ENCODE data around the gene ZKSCAN4.

ZKSCAN4 gene

GRCh38 chr6:28250747-28251146 is 1.3 kb downstream of the ZKSCAN4 start:
- DNase-seq (ENCODE audit: low read depth, low spot score): no peak

GRCh38 chr6:28248916-28249315 is 3.2 kb downstream of the ZKSCAN4 start:
- DNase-seq (ENCODE audit: low read depth, low spot score): no peak

- DNase-seq (ENCODE audit: low read depth, low spot score): no peak
Observed at GRCh38 chr6:28245206-28245941, 6.7 kb downstream of the ZKSCAN4 start.

GRCh38 chr6:28243946-28244345 is 8.1 kb downstream of the ZKSCAN4 start:
- no peak for DNase-seq (ENCODE audit: low read depth, low spot score)

- DNase-seq (ENCODE audit: low read depth, low spot score): no peak
Observed at GRCh38 chr6:28240471-28240870, 11.6 kb downstream of the ZKSCAN4 start.

GRCh38 chr6:28239636-28240035 is 12.4 kb downstream of the ZKSCAN4 start:
- no peak for DNase-seq (ENCODE audit: low read depth, low spot score)

- no peak for DNase-seq (ENCODE audit: low read depth, low spot score)
Observed at GRCh38 chr6:28235912-28236452, 16.1 kb downstream of the ZKSCAN4 start.

GRCh38 chr6:28232785-28233184 is 19.3 kb downstream of the ZKSCAN4 start:
- no peak for DNase-seq (ENCODE audit: low read depth, low spot score)

GRCh38 chr6:28226460-28226859 is 25.6 kb downstream of the ZKSCAN4 start:
- no peak for DNase-seq (ENCODE audit: low read depth, low spot score)

- peak; percentile 46 for DNase-seq (ENCODE audit: low read depth, low spot score)
Observed at GRCh38 chr6:28225056-28225834, 26.8 kb downstream of the ZKSCAN4 start, which contains the start of gene ZSCAN9. Gene ZSCAN9, plus strand, starts transcription at chr6:28225275. Its CDS starts 1,810 bp downstream, at chr6:28227085.

- DNase-seq (ENCODE audit: low read depth, low spot score): no peak
Observed at GRCh38 chr6:28224131-28225055, 27.7 kb downstream of the ZKSCAN4 start.

- no peak for DNase-seq (ENCODE audit: low read depth, low spot score)
Observed at GRCh38 chr6:28220257-28221133, 31.6 kb downstream of the ZKSCAN4 start.

GRCh38 chr6:28218312-28219248 is 33.5 kb downstream of the ZKSCAN4 start:
- DNase-seq (ENCODE audit: low read depth, low spot score): no peak

- no peak for DNase-seq (ENCODE audit: low read depth, low spot score)
Observed at GRCh38 chr6:28217890-28218289, 34.2 kb downstream of the ZKSCAN4 start.

- DNase-seq (ENCODE audit: low read depth, low spot score): no peak
Observed at GRCh38 chr6:28215425-28215824, 36.6 kb downstream of the ZKSCAN4 start.

GRCh38 chr6:28213213-28213523 is 38.9 kb downstream of the ZKSCAN4 start:
- no peak for DNase-seq (ENCODE audit: low read depth, low spot score)

GRCh38 chr6:28212510-28213212 is 39.4 kb downstream of the ZKSCAN4 start:
- no peak for DNase-seq (ENCODE audit: low read depth, low spot score)

GRCh38 chr6:28211840-28212509 is 40.1 kb downstream of the ZKSCAN4 start:
- no peak for DNase-seq (ENCODE audit: low read depth, low spot score)
